Endodermal cell (in vitro differentiated cells): ENCODE measurements around the gene CHID1. TPM values are rescaled to one million over a fixed set of nuclear protein-coding genes. Genes with fewer than 3 reads are reported as not detected.

Experiments used
- DNase-seq: peaks from one replicate; pipeline ENCODE4 v3.0.0-alpha.2; 2017
- H3K27ac ChIP-seq: 2 replicates; pipeline ENCODE4 v1.5.1; 2013; ENCODE audit warnings: mild to moderate bottlenecking, low read depth, low read length, moderate library complexity
- H3K27me3 ChIP-seq: 2 replicates; pipeline ENCODE4 v1.6.1; 2013; ENCODE audit warnings: mild to moderate bottlenecking, low read length, moderate library complexity; ENCODE audit not compliant: insufficient read depth, control insufficient read depth, poor library complexity, severe bottlenecking
- H3K36me3 ChIP-seq: 2 replicates; pipeline ENCODE4 v1.7.0; 2013; ENCODE audit warnings: mild to moderate bottlenecking, low read length, moderate library complexity; ENCODE audit not compliant: control insufficient read depth, insufficient read depth
- H3K4me1 ChIP-seq: one replicate; pipeline ENCODE4 v1.7.0; 2013; ENCODE audit warnings: low read length; ENCODE audit not compliant: control insufficient read depth, insufficient read depth
- H3K4me3 ChIP-seq: 2 replicates; pipeline ENCODE4 v1.5.1; 2013; ENCODE audit warnings: mild to moderate bottlenecking, low read length, moderate library complexity
- H3K9ac ChIP-seq: 2 replicates; pipeline ENCODE4 v1.6.1; 2013; ENCODE audit warnings: mild to moderate bottlenecking, low read length, moderate library complexity; ENCODE audit not compliant: poor library complexity, severe bottlenecking; ENCODE audit errors: extremely low read depth
- H3K9me3 ChIP-seq: 2 replicates; pipeline ENCODE4 v1.6.1; 2013; ENCODE audit warnings: mild to moderate bottlenecking, low read length, moderate library complexity; ENCODE audit not compliant: control insufficient read depth
- H3K27ac Mint-ChIP-seq: 2 replicates; pipeline ENCODE4 v1.8.0; 2020; ENCODE audit warnings: mixed read lengths
- H3K27me3 Mint-ChIP-seq: 2 replicates; pipeline ENCODE4 v1.8.0; 2021; ENCODE audit warnings: mild to moderate bottlenecking, mixed read lengths; ENCODE audit not compliant: insufficient read depth
- H3K36me3 Mint-ChIP-seq: 2 replicates; pipeline ENCODE4 v1.8.0; 2020; ENCODE audit warnings: low read depth, mixed read lengths
- H3K4me1 Mint-ChIP-seq: 2 replicates; pipeline ENCODE4 v1.8.0; 2020; ENCODE audit warnings: mixed read lengths
- H3K4me3 Mint-ChIP-seq: 2 replicates; pipeline ENCODE4 v1.8.0; 2020; ENCODE audit warnings: mild to moderate bottlenecking, moderate library complexity, mixed read lengths
- H3K9me3 Mint-ChIP-seq: 2 replicates; pipeline ENCODE4 v1.8.0; 2020; ENCODE audit warnings: mild to moderate bottlenecking, mixed read lengths
- WGBS, 2 experiments: methylation state at CpG; one replicate each; pipeline versions ENCODE4 v1.1.5 to v1.1.7; 2013; ENCODE audit warnings: missing lambda C conversion rate in 2 of 2, mixed read lengths in 1 of 2; ENCODE audit not compliant: insufficient coverage in 1 of 2, insufficient read length in 1 of 2; 5-methylcytosine and 5-hydroxymethylcytosine counted together
- total RNA-seq, 2 donors: library from RNA; stranded (reverse); fragmentation: NEBNext Ultra II Directional in 1 of 2; extraction: Animal tissue kit (Norgen Biotek cat#: 25700) in 1 of 2; gene quantifications; 2 replicates in 1 of 2; 3 replicates in 1 of 2; pipeline ENCODE4 v1.2.1, GENCODE V29; 2021
- TF ChIP-seq, protein P1 (sequence below): fragments of 200-600 bp; sonication (generic); conservative IDR thresholded peaks from 2 replicates; pipeline ENCODE4 v1.5.0; 2021; ENCODE audit warnings: antibody characterized with exemption, mild to moderate bottlenecking

The CHID1 gene
- total RNA-seq, 2 donors from 2014 or later = 82.0 to 83.5 TPM

- Histone ChIP-seq H3K4me1 (peaks cover 15% of the 10 kb centered on the region), H3K27me3 (no peaks in the 10 kb centered on the region), H3K9ac (peak within 1 kb of the TSS; percentile 89), H3K9me3 (no peaks in the 10 kb centered on the region), H3K4me3 (peak within 1 kb of the TSS; percentile 88), H3K36me3 (peaks cover 37% of the 10 kb centered on the region), H3K27ac (peak within 1 kb of the TSS; percentile 99)
- Mint-ChIP-seq H3K4me1 (peaks cover 14% of the 10 kb centered on the region), H3K27ac (peak within 1 kb of the TSS; percentile 86), H3K27me3 (peaks cover 2% of the 10 kb centered on the region), H3K9me3 (no peaks in the 10 kb centered on the region), H3K4me3 (peak within 1 kb of the TSS; percentile 78), H3K36me3 (peaks cover 24% of the 10 kb centered on the region)
- peak; percentile 96 for DNase-seq
- 0% methylated on average over 6 to 87 of the region's 87 CpGs for WGBS, 2 experiments
- TF ChIP-seq, protein P1, sequence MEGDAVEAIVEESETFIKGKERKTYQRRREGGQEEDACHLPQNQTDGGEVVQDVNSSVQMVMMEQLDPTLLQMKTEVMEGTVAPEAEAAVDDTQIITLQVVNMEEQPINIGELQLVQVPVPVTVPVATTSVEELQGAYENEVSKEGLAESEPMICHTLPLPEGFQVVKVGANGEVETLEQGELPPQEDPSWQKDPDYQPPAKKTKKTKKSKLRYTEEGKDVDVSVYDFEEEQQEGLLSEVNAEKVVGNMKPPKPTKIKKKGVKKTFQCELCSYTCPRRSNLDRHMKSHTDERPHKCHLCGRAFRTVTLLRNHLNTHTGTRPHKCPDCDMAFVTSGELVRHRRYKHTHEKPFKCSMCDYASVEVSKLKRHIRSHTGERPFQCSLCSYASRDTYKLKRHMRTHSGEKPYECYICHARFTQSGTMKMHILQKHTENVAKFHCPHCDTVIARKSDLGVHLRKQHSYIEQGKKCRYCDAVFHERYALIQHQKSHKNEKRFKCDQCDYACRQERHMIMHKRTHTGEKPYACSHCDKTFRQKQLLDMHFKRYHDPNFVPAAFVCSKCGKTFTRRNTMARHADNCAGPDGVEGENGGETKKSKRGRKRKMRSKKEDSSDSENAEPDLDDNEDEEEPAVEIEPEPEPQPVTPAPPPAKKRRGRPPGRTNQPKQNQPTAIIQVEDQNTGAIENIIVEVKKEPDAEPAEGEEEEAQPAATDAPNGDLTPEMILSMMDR = no peak
Measured at GRCh38 chr11:842370-843002, 68.1 kb downstream of the CHID1 start, which contains the start of the genes POLR2L and TSPAN4. Gene POLR2L (minus strand): TSS chr11:842529. CDS start chr11:842508, 21 bp downstream. Gene TSPAN4 (plus strand): TSS chr11:842852. CDS start chr11:850305, 7,453 bp downstream.

- H3K9me3 ChIP-seq = no peaks in the 10 kb centered on the region
- peaks cover 15% of the 10 kb centered on the region for H3K4me1 ChIP-seq
- H3K27me3 ChIP-seq = no peaks in the 10 kb centered on the region
- no peak for DNase-seq
- 1% methylated on average over 11 to 27 of the region's 27 CpGs for WGBS, 2 experiments
- H3K27ac ChIP-seq = peak overlapping the region; percentile 99
- no peaks in the 10 kb centered on the region for H3K9me3 Mint-ChIP-seq
- H3K27me3 Mint-ChIP-seq = peaks cover 2% of the 10 kb centered on the region
- H3K36me3 ChIP-seq = peaks cover 41% of the 10 kb centered on the region
- peak overlapping the region; percentile 89 for H3K9ac ChIP-seq
- H3K4me3 ChIP-seq = peak overlapping the region; percentile 88
- peaks cover 14% of the 10 kb centered on the region for H3K4me1 Mint-ChIP-seq
- H3K36me3 Mint-ChIP-seq = peaks cover 25% of the 10 kb centered on the region
- peak overlapping the region; percentile 86 for H3K27ac Mint-ChIP-seq
- H3K4me3 Mint-ChIP-seq = peak overlapping the region; percentile 78
- TF ChIP-seq, protein P1 = no peak
Measured at GRCh38 chr11:841981-842369, 68.6 kb downstream of the CHID1 start.

- DNase-seq = no peak
- no peaks in the 10 kb centered on the region for H3K27me3 Mint-ChIP-seq
- peak overlapping the region; percentile 78 for H3K4me3 Mint-ChIP-seq
- no peak overlapping the region for H3K9ac ChIP-seq
- no peaks in the 10 kb centered on the region for H3K9me3 ChIP-seq
- H3K27me3 ChIP-seq = no peaks in the 10 kb centered on the region
- H3K36me3 Mint-ChIP-seq = peaks cover 32% of the 10 kb centered on the region
- H3K4me3 ChIP-seq = no peak overlapping the region
- TF ChIP-seq, protein P1 = peak; percentile 64
- H3K27ac ChIP-seq = no peak overlapping the region
- H3K9me3 Mint-ChIP-seq = no peaks in the 10 kb centered on the region
- H3K4me1 ChIP-seq = peaks cover 3% of the 10 kb centered on the region
- no peak overlapping the region for H3K27ac Mint-ChIP-seq
- H3K4me1 Mint-ChIP-seq = peaks cover 13% of the 10 kb centered on the region
- H3K36me3 ChIP-seq = peaks cover 49% of the 10 kb centered on the region
- 89 to 96% methylated on average over 23 to 25 of the region's 25 CpGs for WGBS, 2 experiments
Measured at GRCh38 chr11:839875-840617, 70.6 kb downstream of the CHID1 start.
